Activated effector memory CD4-positive, alpha-beta T cell treated with Interleukin-2 at 50 U/mL for 16 hours (primary cell): ENCODE measurements around the gene ICE1.
"Not testable (repeated sequence)": the region's sequence is repeated elsewhere in the genome, so short reads cannot be mapped to it uniquely, and the experiment has no call there.

Experiments
- DNase-seq: peaks from one replicate; pipeline ENCODE4 v3.0.0-alpha.2; 2020

The ICE1 gene

DNA sequence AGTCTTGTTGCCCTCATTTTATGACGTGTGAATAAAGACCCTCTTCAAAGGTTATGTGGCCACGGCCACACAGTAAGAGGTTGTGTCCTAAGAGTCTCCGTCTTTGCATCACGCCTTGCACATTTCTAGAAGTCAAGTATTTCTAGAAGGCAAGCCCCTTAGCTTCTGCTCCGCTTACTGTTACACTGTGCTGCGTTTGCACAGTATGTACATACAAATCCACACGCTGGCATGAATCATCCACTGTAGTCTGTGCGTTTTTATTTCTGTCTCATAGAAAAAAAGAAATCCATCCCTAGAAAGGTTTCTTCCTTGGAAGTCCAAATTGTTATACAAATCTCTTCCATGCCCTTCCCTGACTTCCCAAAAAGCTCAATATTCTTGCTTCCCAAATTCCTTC, 21.4 kb upstream of the ICE1 start:
- DNase-seq: no peak

GRCh38 chr5:5403741-5404140, 18.7 kb upstream of the ICE1 start:
- DNase-seq: no peak

- DNase-seq: no peak
Measured at GRCh38 chr5:5404381-5404780, 18.1 kb upstream of the ICE1 start.

GRCh38 chr5:5405441-5405840, 17.0 kb upstream of the ICE1 start:
- no peak for DNase-seq

DNA sequence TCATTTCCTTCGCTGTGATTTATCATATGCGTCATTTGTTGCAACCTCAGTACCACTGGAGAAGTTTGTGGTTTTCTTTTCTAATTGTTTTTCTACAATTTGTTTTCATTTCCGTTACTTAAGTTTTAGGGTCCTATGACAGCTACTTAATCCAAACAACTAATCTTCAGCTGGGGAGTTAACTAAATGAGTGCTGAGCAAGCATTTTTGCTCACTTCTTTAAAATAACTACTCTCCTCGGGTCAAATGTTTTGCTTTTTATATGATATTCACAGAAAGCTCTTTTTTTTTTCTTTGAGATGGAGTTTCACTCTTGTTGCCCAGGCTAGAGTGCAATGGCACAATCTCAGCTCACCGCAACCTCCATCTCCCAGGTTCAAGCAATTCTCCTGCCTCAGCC, 14.6 kb upstream of the ICE1 start:
- no peak for DNase-seq

DNA sequence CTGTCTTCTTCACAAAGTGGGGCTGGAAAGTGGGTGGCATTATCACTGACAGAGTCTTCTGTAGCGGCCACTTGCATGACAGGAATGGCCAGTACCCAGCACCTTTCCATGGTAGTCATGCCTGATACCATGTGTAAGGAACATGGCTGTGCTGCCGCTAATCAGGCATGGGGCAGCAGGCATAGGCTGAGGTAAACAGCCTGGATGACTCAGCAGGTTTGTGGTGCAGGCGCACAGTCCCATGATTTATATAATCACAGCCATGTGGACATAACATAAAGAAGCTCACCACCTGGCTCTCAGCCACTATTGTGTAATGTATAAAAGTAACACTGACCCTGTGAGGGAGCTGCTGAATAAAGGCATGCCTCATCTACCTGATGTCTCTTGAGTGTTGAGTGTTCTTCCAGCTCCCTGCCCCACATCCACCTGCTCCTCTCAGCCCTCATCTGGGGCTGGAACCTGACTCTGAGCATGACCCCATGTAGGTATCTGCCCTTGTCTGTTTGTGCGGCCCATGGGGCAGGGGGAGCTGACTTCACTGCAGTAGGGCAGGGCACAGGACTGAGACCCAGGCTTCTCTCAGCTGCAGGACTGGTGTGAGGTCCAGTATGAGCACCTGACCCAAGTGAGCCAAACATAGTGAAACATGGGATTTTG, 13.2 kb upstream of the ICE1 start:
- DNase-seq: no peak

DNA sequence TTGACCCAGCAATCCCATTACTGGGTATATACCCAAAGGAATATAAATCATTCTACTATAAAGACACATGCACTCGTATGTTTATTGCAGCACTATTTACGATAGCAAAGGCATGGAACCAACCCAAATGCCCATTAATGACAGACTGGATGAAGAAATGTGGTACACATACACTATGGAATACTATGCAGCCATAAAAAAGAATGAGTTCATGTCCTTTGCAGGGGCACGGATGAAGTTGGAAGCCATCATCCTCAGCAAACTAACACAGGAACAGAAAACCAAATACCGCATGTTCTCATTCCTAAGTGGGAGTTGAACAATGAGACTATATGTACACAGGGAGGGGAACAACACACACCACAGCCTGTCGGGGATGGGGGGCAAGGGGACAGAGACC, 8.6 kb upstream of the ICE1 start:
- DNase-seq: not testable (repeated sequence)

- DNase-seq: no peak
Measured at GRCh38 chr5:5414999-5415398, 7.5 kb upstream of the ICE1 start.

DNA sequence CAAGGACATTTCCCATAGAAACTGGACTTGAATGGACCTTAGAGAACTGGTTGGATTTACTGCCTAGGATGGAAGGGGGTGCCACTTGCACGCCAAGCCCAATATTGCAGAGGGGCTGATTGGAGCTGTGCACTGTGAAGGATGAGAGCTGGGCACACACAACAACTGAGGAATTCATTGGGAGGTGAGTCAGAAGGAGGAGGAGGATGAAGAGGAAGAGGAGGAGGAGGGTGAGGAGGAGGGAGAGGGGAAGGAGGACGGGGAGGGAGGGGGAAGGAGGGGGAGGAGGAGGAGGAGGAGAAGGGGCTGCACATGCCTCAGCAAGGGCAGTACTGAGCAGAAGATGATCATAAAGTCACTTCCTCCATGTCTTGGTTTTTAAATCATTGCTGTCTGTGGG, 5.7 kb upstream of the ICE1 start:
- DNase-seq: no peak

GRCh38 chr5:5418006-5418405, 4.5 kb upstream of the ICE1 start:
- no peak for DNase-seq

GRCh38 chr5:5418764-5419163, 3.7 kb upstream of the ICE1 start:
- no peak for DNase-seq

- DNase-seq: no peak
Measured at GRCh38 chr5:5419291-5420210, 2.9 kb upstream of the ICE1 start.

GRCh38 chr5:5420251-5420650, 2.2 kb upstream of the ICE1 start:
- no peak for DNase-seq

- DNase-seq: peak; percentile 3
Measured at GRCh38 chr5:5421149-5421960, 1.1 kb upstream of the ICE1 start.

GRCh38 chr5:5422819-5423515, 490 bp downstream of the ICE1 start:
- DNase-seq: no peak

- no peak for DNase-seq
Measured at GRCh38 chr5:5423586-5423985, 1.1 kb downstream of the ICE1 start.

- DNase-seq: no peak
Measured at GRCh38 chr5:5424736-5425135, 2.3 kb downstream of the ICE1 start.

GRCh38 chr5:5430136-5430535, 7.7 kb downstream of the ICE1 start:
- DNase-seq: no peak

GRCh38 chr5:5432020-5432707, 9.7 kb downstream of the ICE1 start:
- no peak for DNase-seq

GRCh38 chr5:5436203-5436760, 13.8 kb downstream of the ICE1 start:
- DNase-seq: no peak

GRCh38 chr5:5437227-5438172, 15.0 kb downstream of the ICE1 start:
- no peak for DNase-seq
